ENCODE measurements around the gene MTCP1. TPM values are rescaled to one million over a fixed set of nuclear protein-coding genes. Genes with fewer than 3 reads are reported as not detected.

The MTCP1 gene
- total RNA-seq, 2 donors from 2014 or later, result 2.6 to 3.0 TPM

DNA sequence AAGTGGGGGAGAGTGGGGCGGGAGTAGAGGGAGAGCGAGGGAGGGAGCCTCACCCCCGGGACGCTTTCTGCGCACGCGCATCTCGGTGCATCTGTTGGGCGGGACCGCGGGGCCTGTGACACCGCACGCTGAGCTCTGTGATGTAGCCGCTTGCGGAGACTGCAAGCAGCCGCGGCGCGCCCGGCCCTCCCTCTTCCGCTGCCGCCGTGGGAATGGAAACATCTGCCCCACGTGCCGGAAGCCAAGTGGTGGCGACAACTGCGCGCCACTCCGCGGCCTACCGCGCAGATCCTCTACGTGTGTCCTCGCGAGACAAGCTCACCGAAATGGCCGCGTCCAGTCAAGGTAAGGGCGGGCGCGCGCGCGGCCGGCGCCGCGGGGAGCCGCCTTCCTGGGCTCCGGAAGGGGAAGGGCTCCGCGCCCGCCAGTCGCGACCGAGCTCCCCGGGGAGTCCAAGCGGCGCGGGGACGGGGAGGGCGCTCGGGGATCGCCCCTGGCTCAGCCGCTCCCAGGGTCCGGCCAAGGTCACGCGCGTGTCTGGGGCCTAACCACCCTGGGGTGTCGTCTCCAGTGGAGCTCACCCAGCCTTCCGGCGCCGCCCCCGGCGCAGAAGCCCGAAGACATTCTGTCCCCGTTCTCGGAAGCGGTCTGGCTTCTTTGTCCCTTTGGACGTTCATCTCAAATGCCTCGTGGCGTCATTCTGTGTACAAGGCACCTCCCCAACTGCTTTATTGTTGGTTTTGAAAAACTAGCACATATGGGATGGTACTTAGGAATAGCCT is 44.0 kb downstream of the MTCP1 start, which contains the start of gene FUNDC2:
TSS of gene FUNDC2 (plus strand) at position 118 of the 782 bp plus-strand sequence. CDS start at position 213, 95 bp downstream.
- H3K9me3 ChIP-seq, result no peaks in the 10 kb centered on the region
- H3K27ac ChIP-seq, result peak within 1 kb of the TSS; percentile 87 to 99 (median 96)
- H3K4me1 ChIP-seq, result peaks cover 20% of the 10 kb centered on the region
- 0 to 1% methylated on average over 2 to 18 of the region's 82 CpGs for WGBS, 2 donors
- no peaks in the 10 kb centered on the region for H3K27me3 ChIP-seq
- TF ChIP-seq, protein P1, sequence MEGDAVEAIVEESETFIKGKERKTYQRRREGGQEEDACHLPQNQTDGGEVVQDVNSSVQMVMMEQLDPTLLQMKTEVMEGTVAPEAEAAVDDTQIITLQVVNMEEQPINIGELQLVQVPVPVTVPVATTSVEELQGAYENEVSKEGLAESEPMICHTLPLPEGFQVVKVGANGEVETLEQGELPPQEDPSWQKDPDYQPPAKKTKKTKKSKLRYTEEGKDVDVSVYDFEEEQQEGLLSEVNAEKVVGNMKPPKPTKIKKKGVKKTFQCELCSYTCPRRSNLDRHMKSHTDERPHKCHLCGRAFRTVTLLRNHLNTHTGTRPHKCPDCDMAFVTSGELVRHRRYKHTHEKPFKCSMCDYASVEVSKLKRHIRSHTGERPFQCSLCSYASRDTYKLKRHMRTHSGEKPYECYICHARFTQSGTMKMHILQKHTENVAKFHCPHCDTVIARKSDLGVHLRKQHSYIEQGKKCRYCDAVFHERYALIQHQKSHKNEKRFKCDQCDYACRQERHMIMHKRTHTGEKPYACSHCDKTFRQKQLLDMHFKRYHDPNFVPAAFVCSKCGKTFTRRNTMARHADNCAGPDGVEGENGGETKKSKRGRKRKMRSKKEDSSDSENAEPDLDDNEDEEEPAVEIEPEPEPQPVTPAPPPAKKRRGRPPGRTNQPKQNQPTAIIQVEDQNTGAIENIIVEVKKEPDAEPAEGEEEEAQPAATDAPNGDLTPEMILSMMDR (IDR thresholded peaks at IDR 0.05), result no peak
- TF ChIP-seq POLR2A (IDR thresholded peaks at IDR 0.05), result peak; percentile 85 to 91 (median 86)
- H3K4me3 ChIP-seq, result peak within 1 kb of the TSS; percentile 16 to 22
- H3K36me3 ChIP-seq (replicated peaks in 1 of 2; ENCODE audit: insufficient read depth in 1 of 2, low read depth in 2 of 2), result no peaks in the 10 kb centered on the region
- intact Hi-C loops (cut with DNase I), result no loop called here
- ATAC-seq (peak; percentile 91), DNase-seq (peak; percentile 94 to 96 (median 96))

DNA sequence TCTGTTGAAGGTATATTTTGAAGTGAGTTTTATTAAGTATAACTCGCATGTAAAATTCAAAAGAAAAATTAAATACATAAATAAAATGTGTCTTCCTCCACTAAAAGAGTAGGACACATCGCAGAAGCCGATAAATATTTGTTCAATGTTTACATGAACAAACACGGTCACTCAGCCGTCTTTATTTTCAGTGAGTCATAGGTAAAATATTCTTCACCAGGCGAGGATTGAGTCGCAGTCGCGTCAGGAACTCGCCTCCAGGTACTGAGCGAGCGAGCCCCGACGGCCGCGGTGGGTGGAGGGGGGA is 44.6 kb downstream of the MTCP1 start:
- ATAC-seq (no peak), DNase-seq (no peak)
- Histone ChIP-seq H3K27ac (peak overlapping the region; percentile 87 to 99 (median 96)), H3K27me3 (no peaks in the 10 kb centered on the region), H3K36me3 (replicated peaks in 1 of 2; ENCODE audit: insufficient read depth in 1 of 2, low read depth in 2 of 2) (no peaks in the 10 kb centered on the region), H3K4me3 (no peak overlapping the region), H3K4me1 (peaks cover 20% of the 10 kb centered on the region), H3K9me3 (no peaks in the 10 kb centered on the region)
- intact Hi-C loops (cut with DNase I), result no loop called here
- TF ChIP-seq POLR2A (IDR thresholded peaks at IDR 0.05), result no peak
- TF ChIP-seq, protein P1 (IDR thresholded peaks at IDR 0.05), result no peak
- 0% methylated on average over 9 to 16 of the region's 16 CpGs for WGBS, 2 donors

DNA sequence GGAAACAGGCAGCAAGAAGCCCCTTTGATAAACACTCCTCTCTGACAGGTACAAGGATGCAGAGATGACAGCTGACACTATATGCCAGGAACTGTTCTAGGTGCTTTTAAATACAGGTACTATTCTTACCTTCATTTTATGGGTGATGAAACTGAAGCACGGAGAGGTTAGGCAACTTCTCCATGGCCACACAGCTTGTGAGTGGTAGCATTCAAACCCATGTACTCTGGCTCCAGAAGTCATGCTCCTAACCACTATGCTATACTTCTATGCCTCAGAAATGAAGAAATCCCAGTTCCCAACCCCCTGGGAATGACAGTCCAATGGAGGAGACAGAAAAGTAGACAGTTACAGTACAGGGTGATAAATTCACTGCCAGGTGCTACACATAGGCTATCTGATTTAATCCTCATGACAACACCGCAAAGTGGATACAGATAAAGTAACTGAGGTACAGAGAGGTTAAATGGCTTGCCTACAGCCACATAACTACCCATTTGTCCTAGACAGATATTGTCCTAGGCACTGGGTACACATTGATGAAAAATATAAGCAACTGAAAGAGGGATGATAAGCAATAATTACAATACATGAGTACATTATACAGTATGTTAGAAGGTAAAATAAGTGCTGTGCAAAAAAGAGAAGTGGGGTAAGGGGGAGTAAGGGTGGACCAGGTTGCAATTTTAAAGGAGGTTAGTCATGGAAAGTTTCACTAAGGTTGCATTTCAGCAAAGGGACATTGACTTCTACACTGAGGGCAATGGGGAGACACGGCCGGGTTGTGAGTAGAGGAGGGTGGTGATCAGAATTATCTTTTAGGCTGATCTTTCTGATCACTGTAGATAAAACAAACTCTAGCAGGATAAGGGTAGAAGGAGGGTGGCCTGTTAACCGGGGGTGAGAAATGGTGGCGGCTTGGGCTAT is 46.8 kb downstream of the MTCP1 start:
- WGBS, 2 donors, result 78 to 83% methylated on average over 6 of the region's 6 CpGs
- no peaks in the 10 kb centered on the region for H3K9me3 ChIP-seq
- H3K4me1 ChIP-seq, result peaks cover 20% of the 10 kb centered on the region
- ATAC-seq, result no peak
- H3K4me3 ChIP-seq, result no peak overlapping the region
- H3K36me3 ChIP-seq (replicated peaks in 1 of 2; ENCODE audit: insufficient read depth in 1 of 2, low read depth in 2 of 2), result no peaks in the 10 kb centered on the region
- no peak for DNase-seq
- no peak for TF ChIP-seq POLR2A (IDR thresholded peaks at IDR 0.05)
- TF ChIP-seq, protein P1 (IDR thresholded peaks at IDR 0.05), result no peak
- H3K27ac ChIP-seq, result peak overlapping the region in 2 of 4 donors; percentile 11 to 30
- H3K27me3 ChIP-seq, result no peaks in the 10 kb centered on the region
- intact Hi-C loops (cut with DNase I), result no loop called here

DNA sequence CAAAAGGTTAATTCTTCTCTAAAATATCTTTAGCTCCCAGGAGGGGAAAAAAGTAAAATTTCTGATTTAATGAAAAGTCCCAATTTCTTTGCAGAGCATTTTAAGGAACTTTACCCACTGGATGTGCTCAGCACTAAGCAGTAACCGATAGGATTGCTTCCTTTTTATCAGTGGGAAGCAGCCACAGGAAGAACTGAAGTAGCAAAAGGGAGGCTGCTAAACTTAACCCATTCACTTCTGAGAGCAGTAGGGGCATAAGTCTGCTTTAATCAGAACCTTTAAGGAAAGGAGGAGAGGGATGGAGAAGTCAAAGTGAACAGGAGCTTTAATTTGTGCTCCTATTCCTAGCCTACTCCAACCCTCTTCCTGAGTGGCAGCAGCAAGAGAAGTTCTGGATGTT is 48.4 kb downstream of the MTCP1 start, which contains the start of gene F8:
TSS of gene F8 (minus strand) at position 139 of the 400 bp plus-strand sequence. CDS start 171 bp downstream, outside the sequence.
- Histone ChIP-seq H3K36me3 (replicated peaks in 1 of 2; ENCODE audit: insufficient read depth in 1 of 2, low read depth in 2 of 2) (no peaks in the 10 kb centered on the region), H3K27ac (peak within 1 kb of the TSS in 1 of 4 donors; percentile 30), H3K9me3 (no peaks in the 10 kb centered on the region), H3K4me3 (no peak within 1 kb of the TSS), H3K4me1 (peaks cover 20% of the 10 kb centered on the region), H3K27me3 (no peaks in the 10 kb centered on the region)
- DNase-seq, result no peak
- TF ChIP-seq POLR2A (IDR thresholded peaks at IDR 0.05), result peak in 1 of 3 donors; percentile 37
- TF ChIP-seq, protein P1 (IDR thresholded peaks at IDR 0.05), result no peak
- 0 to 7% methylated on average over 1 of the region's 1 CpG for WGBS, 2 donors
- intact Hi-C loops (cut with DNase I), result no loop called here
- ATAC-seq, result no peak
